Fibroblast of mammary gland (primary cell): ENCODE measurements around the gene SPINK9.
"Not testable (repeated sequence)": the region's sequence is repeated elsewhere in the genome, so short reads cannot be mapped to it uniquely, and the experiment has no call there.

Experiments used
- DNase-seq: peaks from one replicate; pipeline ENCODE4 v3.0.0-alpha.2; 2010; ENCODE audit warnings: low read depth
- H3K4me3 ChIP-seq: 2 replicates; pipeline ENCODE4 v1.5.1; 2011; ENCODE audit warnings: low read depth, mild to moderate bottlenecking, low read length, moderate library complexity; ENCODE audit not compliant: control insufficient read depth
- CTCF ChIP-seq: conservative IDR thresholded peaks from 2 replicates; pipeline ENCODE4 v1.5.1; 2011; ENCODE audit warnings: low read depth, low read length, inconsistent platforms; ENCODE audit not compliant: control insufficient read depth, insufficient read depth

Gene SPINK9

GRCh38 chr5:148311484-148311883 is 23.9 kb upstream of the SPINK9 start:
- H3K4me3 ChIP-seq = no peak overlapping the region
- TF ChIP-seq CTCF = no peak
- DNase-seq = no peak

GRCh38 chr5:148312153-148312552 is 23.2 kb upstream of the SPINK9 start, which contains the start of gene SPINK7:
TSS of gene SPINK7 (plus strand) at chr5:148312423. CDS start at chr5:148312484, 61 bp downstream.
- no peak within 1 kb of the TSS for H3K4me3 ChIP-seq
- DNase-seq = no peak
- no peak for TF ChIP-seq CTCF

GRCh38 chr5:148314187-148314586 is 21.2 kb upstream of the SPINK9 start:
- DNase-seq = no peak
- H3K4me3 ChIP-seq = no peak overlapping the region
- TF ChIP-seq CTCF = no peak

GRCh38 chr5:148314731-148315130 is 20.6 kb upstream of the SPINK9 start:
- no peak overlapping the region for H3K4me3 ChIP-seq
- TF ChIP-seq CTCF = no peak
- DNase-seq = no peak

- H3K4me3 ChIP-seq = peak overlapping the region; percentile 7
- not testable (repeated sequence) for DNase-seq
Measured at GRCh38 chr5:148320011-148320963, 15.1 kb upstream of the SPINK9 start.

- no peak for TF ChIP-seq CTCF
- DNase-seq = no peak
- H3K4me3 ChIP-seq = no peak overlapping the region
Measured at GRCh38 chr5:148333262-148333849, 2.0 kb upstream of the SPINK9 start.

- DNase-seq = no peak
- TF ChIP-seq CTCF = no peak
- no peak overlapping the region for H3K4me3 ChIP-seq
Measured at GRCh38 chr5:148336704-148337435, 1.5 kb downstream of the SPINK9 start.
